ENCODE data around the gene TMC8. TPM values are rescaled to one million over a fixed set of nuclear protein-coding genes. Genes with fewer than 3 reads are reported as not detected.
A peak's percentile ranks its signal among the peaks of the same experiment; 100 is the strongest.
"Not testable (repeated sequence)": the region's sequence is repeated elsewhere in the genome, so short reads cannot be mapped to it uniquely, and the experiment has no call there.

Gene TMC8
- total RNA-seq, 1 experiment from 2014 or later: 3.3 TPM

DNA sequence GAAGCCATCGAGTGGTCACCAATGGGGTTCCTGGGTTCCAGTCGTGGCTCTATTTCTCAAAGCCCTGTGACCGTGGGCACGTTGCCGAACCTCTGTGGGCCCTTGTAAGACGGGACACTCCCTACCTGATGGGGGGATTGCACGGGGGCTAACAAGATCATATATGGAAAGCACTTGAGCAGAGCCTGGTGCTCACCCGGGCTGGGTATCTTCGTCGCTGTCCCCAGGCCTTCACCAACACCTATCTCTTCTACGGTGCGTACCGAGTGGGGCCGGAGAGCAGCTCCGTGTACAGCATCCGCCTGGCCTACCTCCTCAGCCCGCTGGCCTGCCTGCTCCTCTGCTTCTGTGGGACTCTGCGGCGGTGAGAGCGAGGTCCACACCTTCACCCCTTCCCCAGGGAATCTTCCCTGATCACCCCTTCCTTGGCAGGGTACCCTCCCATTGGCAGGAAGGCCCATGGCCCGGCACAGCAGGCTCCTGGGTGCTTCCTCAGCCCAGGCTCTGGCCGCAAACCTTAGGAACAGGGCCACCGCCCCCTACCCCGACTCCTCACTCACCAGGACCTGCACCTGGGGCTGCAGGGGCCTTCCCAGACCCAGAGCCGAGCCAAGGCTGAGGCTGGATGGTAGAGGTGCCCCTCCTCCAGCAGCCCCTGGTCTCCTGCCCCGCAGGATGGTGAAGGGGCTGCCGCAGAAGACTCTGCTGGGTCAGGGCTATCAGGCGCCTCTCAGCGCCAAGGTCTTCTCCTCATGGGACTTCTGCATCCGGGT is 2.8 kb downstream of the TMC8 start:
- H3K27me3 ChIP-seq (ENCODE audit: control insufficient read depth, insufficient read depth, low read length): peaks cover 10% of the 10 kb centered on the region
- no peaks in the 10 kb centered on the region for H3K36me3 ChIP-seq (replicated peaks; ENCODE audit: control insufficient read depth, insufficient read depth, low read length)
- peak; percentile 62 for DNase-seq
- no peak overlapping the region for H3K4me3 ChIP-seq (ENCODE audit: insufficient read depth, low read depth, low read length)

DNA sequence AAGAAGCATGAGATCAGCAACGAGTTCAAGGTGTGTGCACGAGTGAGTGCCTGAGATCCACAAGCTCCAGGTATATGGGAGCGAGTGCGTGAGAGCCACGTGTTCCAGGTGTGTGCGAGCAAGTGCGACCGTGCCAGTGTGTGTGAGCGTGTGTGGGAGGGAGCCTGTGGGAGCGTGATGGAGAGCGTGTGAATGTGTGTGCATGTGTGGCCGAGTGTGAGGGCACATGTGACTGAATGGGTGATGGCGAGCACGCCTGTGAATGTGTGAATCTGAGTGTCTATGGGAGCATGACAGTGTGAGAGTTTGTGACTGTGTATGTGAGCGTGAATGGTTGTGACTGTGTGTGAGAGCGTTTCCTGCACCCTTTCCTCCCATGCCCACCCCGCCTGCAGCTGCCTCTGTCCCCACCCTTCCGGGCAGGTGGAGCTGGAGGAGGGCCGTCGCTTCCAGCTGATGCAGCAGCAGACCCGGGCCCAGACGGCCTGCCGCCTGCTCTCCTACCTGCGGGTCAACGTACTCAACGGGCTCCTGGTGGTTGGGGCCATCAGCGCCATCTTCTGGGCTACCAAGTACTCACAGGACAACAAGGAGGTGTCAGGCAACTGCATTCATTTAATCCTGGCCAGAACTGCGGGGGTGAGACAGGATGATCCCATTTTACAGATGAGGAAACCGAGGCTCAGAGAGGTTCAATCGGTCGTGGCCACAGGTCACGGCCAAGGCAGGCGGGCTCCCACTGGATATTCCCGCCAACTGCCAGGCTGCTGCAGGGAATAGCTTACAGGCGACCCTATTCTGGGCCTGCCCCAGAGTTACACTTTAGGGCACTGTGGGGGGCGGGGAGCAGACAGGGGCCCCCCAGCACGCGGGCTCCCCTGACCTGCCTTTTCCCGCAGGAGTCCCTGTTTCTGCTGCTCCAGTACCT is 3.7 kb downstream of the TMC8 start:
- H3K4me3 ChIP-seq (ENCODE audit: insufficient read depth, low read depth, low read length): no peak overlapping the region
- H3K36me3 ChIP-seq (replicated peaks; ENCODE audit: control insufficient read depth, insufficient read depth, low read length): no peaks in the 10 kb centered on the region
- H3K27me3 ChIP-seq (ENCODE audit: control insufficient read depth, insufficient read depth, low read length): peaks cover 10% of the 10 kb centered on the region
- peak; percentile 95 for DNase-seq

DNA sequence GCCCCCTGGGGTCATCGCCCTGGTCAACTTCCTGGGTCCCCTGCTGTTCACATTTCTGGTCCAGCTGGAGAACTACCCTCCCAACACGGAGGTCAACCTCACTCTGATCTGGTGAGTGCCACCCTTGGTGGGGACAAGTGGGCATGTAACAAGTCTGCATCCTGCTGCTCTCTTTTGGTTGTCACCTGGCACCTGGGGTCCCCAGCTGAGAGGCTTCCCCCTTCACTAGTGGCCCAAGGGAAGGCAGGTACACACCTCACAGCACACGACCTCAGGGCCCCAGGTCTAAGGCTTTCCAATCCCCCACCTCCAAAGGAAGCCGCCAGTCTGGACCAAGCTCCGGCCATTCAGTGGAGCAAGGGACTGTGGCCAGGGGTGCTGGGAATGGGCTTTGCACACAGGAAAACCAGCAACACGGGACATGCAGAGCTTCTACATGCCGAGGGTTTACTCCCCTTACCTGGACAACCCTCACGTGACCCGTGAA is 4.4 kb downstream of the TMC8 start:
- no peak for DNase-seq
- no peaks in the 10 kb centered on the region for H3K36me3 ChIP-seq (replicated peaks; ENCODE audit: control insufficient read depth, insufficient read depth, low read length)
- no peak overlapping the region for H3K4me3 ChIP-seq (ENCODE audit: insufficient read depth, low read depth, low read length)
- peaks cover 10% of the 10 kb centered on the region for H3K27me3 ChIP-seq (ENCODE audit: control insufficient read depth, insufficient read depth, low read length)

DNA sequence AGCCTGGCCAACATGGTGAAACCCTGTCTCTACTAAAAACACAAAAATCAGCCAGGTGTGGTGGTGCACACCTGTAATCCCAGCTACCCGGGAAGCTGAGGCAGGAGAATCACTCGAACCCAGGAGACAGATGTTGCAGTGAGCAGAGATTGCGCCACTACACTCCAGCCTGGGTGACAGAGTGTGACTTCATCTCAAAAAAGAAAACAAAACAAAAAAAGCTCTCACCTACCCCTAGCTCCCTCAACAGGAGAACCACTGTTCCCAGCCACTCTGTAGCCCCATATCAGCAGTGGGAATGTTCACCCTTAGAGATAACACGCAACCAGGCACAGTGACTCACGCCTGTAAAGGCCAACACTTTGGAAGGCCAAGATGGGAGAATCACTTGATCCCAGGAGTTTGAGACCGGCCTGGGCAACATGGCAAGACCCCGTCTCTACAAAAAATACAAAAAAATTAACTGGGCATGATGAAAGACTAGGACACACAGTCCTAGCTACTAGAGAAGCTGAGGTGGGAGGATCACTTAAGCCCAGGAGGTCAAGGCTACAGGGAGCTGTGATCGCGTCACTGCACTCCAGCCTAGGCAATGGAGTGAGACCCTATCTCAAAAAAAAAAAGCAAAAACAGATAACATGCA is 5.4 kb downstream of the TMC8 start:
- no peaks in the 10 kb centered on the region for H3K36me3 ChIP-seq (replicated peaks; ENCODE audit: control insufficient read depth, insufficient read depth, low read length)

DNA sequence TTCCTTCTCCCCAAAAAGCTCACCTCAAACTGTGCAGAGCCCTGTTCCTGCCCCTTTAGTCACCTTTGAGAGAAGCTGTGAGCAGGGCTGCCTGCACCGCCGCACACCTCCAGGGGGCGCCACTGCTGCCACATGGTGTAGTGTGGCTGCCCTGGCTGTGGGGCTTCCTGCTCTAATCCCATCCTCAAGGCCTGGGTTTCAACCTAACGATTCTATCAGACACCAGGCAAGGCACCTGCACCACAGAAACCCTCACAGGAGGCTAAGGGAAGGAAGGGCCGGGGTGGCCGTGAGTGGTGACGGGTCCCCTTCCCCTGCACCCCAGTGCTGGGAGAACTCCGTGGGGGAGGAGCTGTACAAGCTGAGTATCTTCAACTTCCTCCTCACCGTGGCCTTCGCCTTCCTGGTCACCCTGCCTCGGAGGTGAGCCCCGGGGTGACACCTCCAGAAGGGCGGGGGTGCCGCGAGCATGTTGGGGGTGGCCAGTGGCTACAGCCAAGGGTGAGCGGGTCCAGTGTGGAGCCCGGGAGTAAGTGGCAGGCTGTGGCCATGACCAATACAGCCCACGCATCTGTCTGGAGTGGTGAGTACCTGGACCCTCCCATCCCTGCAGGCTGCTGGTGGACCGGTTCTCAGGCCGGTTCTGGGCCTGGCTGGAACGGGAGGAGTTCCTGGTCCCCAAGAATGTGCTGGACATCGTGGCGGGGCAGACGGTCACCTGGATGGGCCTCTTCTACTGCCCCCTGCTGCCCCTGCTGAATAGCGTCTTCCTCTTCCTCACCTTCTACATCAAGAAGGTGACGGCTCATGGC is 7.0 kb downstream of the TMC8 start:
- DNase-seq: peak; percentile 83
- Histone ChIP-seq H3K27me3 (ENCODE audit: control insufficient read depth, insufficient read depth, low read length) (peaks cover 10% of the 10 kb centered on the region), H3K36me3 (replicated peaks; ENCODE audit: control insufficient read depth, insufficient read depth, low read length) (no peaks in the 10 kb centered on the region), H3K4me3 (ENCODE audit: insufficient read depth, low read depth, low read length) (no peak overlapping the region)

More for the DNA sequence above, 5.4 kb downstream of the TMC8 start:
- DNase-seq: no peak
- no peak overlapping the region for H3K4me3 ChIP-seq (ENCODE audit: insufficient read depth, low read depth, low read length)
- H3K27me3 ChIP-seq (ENCODE audit: control insufficient read depth, insufficient read depth, low read length): peaks cover 12% of the 10 kb centered on the region

DNA sequence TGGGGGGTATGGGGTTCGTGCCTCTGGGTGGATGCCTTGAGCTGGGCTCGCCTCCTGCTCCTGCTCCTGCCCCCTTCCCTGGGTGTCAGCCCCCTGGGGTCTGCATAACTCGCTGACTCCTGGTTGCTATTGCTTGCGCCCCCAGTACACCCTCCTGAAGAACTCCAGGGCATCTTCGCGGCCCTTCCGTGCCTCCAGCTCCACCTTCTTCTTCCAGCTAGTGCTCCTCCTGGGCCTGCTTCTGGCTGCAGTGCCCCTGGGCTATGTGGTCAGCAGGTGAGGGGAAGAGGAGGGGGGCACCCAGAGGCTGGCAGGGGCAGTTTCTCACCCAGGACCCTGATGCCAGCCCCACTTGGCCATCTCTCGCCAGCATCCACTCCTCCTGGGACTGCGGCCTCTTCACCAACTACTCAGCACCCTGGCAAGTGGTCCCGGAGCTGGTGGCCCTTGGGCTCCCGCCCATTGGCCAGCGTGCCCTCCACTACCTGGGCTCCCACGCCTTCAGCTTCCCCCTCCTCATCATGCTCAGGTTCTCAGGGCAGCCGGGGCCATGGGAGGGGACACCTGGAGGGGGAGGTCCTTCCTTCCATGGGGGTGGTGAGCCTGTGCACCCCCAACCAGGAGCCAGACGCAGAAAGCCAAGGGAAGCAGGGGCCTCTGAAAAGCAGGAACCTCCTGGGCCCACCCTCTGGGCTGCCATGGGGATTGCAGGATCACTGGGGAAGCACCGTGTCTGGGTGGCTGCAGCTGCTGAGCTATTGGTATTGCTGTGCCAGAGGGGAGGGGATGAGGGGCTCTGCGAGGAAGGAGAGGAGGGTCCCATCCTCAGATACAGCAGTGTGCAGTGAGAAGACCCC is 7.9 kb downstream of the TMC8 start:
- Histone ChIP-seq H3K4me3 (ENCODE audit: insufficient read depth, low read depth, low read length) (no peak overlapping the region), H3K27me3 (ENCODE audit: control insufficient read depth, insufficient read depth, low read length) (peaks cover 5% of the 10 kb centered on the region), H3K36me3 (replicated peaks; ENCODE audit: control insufficient read depth, insufficient read depth, low read length) (no peaks in the 10 kb centered on the region)
- DNase-seq: peak; percentile 66

DNA sequence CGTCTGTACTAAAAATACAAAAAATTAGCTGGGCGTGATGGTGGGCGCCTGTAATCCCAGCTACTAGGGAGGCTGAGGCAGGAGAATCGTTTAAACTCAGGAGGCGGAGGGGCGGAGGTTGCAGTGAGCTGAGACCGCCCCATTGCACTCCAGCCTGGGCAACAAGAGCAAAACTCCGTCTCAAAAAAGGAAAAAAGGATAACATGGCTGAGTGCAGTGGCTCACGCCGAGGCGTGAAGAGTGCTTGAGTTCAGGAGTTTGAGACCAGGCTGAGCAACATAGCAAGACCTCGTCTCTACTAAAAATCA is 9.2 kb downstream of the TMC8 start:
- not testable (repeated sequence) for H3K36me3 ChIP-seq (replicated peaks; ENCODE audit: control insufficient read depth, insufficient read depth, low read length); DNase-seq; H3K27me3 ChIP-seq (ENCODE audit: control insufficient read depth, insufficient read depth, low read length); H3K4me3 ChIP-seq (ENCODE audit: insufficient read depth, low read depth, low read length)

DNA sequence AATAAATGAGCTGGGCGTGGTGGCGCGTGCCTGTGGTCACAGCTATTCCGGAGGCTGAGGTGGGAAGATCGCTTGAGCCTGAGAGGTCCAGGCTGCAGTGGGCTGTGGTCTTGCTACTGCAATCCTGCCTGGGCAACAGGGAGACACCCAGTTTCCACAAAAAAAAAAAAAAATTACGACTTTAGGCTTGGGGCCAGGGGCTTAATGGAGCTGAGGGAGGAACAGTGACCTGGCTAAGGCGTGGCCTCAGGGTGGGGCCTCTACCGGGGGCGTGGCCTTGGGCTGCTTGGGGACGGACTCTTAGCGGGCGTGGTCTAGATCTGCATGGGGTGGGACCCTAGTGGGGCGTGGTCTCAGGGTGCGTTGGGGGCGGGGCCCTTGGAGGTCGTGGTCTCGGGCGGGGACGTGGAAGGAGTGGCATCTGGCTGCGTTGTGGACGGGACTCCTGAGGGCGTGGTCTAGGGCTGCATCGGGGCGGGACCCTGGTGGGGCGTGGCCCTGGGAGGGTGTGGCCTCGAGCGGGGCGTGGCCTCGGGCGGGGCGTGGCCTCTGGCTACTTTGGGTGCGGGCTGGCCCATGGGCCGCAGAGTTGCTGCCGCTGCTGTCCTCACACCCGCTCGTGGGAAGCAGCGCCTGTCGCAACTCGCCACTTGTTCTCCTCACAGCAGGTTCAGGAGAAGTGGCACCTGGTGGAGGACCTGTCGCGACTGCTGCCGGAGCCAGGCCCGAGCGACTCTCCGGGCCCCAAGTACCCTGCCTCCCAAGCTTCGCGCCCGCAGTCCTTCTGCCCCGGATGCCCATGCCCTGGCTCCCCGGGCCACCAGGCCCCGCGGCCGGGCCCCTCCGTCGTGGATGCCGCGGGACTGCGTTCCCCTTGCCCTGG is 9.8 kb downstream of the TMC8 start:
- DNase-seq: peak; percentile 99
- peak overlapping the region; percentile 31 for H3K4me3 ChIP-seq (ENCODE audit: insufficient read depth, low read depth, low read length)
- H3K36me3 ChIP-seq (replicated peaks; ENCODE audit: control insufficient read depth, insufficient read depth, low read length): no peaks in the 10 kb centered on the region
- peaks cover 2% of the 10 kb centered on the region; the same call in 1 of the 2 replicates for H3K27me3 ChIP-seq (ENCODE audit: control insufficient read depth, insufficient read depth, low read length)

DNA sequence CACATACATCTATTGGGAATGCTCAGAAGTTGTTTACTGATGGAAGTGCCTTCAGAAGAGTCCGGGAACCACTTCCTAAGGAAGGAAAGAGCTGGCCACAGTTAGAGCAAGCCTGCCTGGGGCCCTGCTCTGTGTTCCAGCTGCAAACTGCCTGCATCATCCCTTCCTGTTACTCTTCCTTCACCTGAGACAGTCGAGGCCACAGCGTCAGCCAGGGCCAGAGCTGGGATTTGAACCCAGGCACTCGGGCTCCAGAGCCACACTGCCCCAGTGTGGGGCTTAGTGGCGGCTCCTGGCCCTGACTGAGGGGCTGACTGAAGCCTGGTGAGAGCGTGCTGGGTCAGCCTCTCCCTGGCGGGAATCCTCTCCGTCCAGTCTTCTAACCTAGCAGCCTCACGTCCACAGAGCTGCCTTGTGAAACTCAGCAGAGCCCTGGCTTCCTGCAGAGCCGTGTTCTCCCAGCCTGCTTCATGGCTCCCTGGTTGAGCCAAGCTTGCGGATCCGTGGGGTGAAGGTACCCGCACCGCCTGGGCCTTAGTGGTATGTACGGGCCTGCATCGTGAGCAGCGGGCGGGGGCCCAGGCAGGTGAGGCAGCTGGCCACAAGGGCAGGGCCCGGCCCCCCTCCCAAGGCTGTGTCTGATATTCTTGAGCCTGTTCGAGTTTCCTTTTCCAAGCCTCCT is 11.0 kb downstream of the TMC8 start:
- peak; percentile 55 for DNase-seq
- no peaks in the 10 kb centered on the region for H3K36me3 ChIP-seq (replicated peaks; ENCODE audit: control insufficient read depth, insufficient read depth, low read length)
- no peak overlapping the region for H3K4me3 ChIP-seq (ENCODE audit: insufficient read depth, low read depth, low read length)
- peaks cover 2% of the 10 kb centered on the region; the same call in 1 of the 2 replicates for H3K27me3 ChIP-seq (ENCODE audit: control insufficient read depth, insufficient read depth, low read length)

DNA sequence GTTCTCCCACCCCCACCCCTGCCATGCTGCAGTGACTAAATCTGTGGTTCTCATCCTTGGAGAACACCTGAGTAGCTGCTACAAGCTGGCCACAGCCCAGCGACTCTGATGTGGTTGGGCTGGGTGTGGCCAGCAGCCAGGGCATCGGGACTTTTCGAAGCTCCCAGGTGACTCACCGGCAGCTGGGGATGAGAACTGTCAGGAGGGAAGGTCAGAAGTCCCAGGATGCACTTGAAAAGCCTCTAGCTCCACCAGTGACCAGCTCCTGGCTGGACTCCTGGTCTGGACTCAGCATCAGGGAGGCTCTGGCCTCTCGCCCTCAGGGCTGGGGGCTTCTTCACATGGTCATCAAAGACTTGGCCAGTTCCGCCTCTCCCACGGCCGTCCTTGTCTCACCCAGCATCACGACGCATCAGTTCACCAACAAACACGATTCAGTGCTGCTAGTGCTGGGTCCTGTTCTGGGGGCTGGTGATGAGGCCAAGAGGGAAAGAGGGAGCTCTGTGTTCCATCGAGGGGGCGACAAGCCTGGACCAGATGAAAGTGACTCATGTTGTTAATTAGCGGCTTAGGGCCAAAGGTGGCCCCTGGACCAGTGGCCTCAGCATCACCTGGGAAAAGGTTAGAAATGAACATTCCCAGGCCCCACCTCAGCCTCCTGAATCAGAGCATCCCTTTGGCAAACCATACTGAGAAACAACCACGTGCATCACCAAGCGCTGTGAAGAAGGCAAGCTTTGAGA is 11.7 kb downstream of the TMC8 start:
- peaks cover 2% of the 10 kb centered on the region; the same call in 1 of the 2 replicates for H3K27me3 ChIP-seq (ENCODE audit: control insufficient read depth, insufficient read depth, low read length)
- DNase-seq: no peak

DNA sequence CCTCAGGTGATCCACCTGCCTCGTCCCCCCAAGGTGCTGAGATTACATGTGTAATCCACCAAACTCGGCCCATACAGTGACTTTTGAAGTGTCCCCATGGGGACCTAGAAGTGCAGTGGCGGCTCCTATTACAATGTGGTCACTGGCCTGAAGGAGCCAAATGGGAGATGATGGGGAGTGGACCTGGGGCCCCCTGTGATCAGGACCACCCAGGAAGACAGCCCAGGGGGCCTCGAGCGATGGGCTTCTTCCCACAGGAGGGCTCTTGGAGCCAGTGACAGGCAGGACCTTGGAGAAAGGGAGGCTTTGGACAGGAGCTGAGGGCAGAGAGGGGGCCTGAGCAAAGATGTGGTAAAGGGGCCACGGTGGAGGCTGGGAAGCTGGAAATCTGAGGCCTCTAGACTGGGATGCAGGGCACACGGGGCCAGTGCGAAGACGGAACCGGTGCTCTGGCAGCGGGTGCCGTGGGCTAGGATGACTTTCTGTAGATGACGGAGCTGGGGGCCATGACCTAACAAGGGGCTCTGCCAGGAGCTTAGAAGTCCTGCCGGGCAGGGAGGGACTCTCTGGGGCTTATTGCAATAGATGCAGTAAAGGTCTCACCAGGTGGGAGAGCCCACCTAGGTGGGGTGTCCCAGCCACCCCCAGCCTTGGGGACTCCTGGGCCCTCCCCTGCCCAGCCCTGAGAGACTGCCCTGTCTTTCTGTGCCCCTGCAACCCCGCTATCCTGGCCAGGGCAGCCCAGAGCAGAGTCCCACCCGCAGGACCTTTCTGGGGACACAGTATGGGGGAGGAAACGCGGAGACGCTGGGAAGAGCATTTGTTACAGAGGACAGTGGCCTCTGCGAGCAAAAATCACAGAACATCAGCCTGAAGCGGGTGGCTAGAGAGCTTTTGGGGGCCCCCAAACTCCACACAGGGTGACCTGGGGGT is 12.9 kb downstream of the TMC8 start:
- DNase-seq: no peak
- H3K36me3 ChIP-seq (replicated peaks; ENCODE audit: control insufficient read depth, insufficient read depth, low read length): no peaks in the 10 kb centered on the region
- H3K4me3 ChIP-seq (ENCODE audit: insufficient read depth, low read depth, low read length): no peak overlapping the region
- H3K27me3 ChIP-seq (ENCODE audit: control insufficient read depth, insufficient read depth, low read length): peaks cover 2% of the 10 kb centered on the region; the same call in 1 of the 2 replicates

More for the DNA sequence above, 11.7 kb downstream of the TMC8 start:
- H3K4me3 ChIP-seq (ENCODE audit: insufficient read depth, low read depth, low read length): no peak overlapping the region
- no peaks in the 10 kb centered on the region for H3K36me3 ChIP-seq (replicated peaks; ENCODE audit: control insufficient read depth, insufficient read depth, low read length)
